HepG2 (cell line): Measurements from ENCODE around the gene C1QL4. TPM values are rescaled to one million over a fixed set of nuclear protein-coding genes. Genes with fewer than 3 reads are reported as not detected.

ENCODE experiments used
- ATAC-seq: fragments of 200-7000 bp; cut with Tn5 transposase; 3 replicates; pipeline ENCODE4 v1.9.1; 2020; ENCODE audit warnings: mild to moderate bottlenecking, moderate library complexity
- BruUV-seq: library from RNA; stranded (reverse); fragments of 400-500 nt; replicated peaks from 2 replicates; lab custom pipeline; 2021; lab: Mats Ljungman, UMichigan
- CTCF ChIA-PET: fragments of 300-600 bp; formaldehyde crosslinking; extraction: SDS; loops from one replicate; lab custom pipeline; 2021; ENCODE audit warnings: low total read pairs, inconsistent platforms, low intra/inter-chr PET ratio; lab: Yijun Ruan, JAX
- POLR2A ChIA-PET: fragments of 350-600 bp; sonication (Branson Sonifier 250); formaldehyde crosslinking; loops from one replicate; lab custom pipeline; 2020; ENCODE audit warnings: antibody characterized with exemption, inconsistent platforms; lab: Yijun Ruan, JAX
- DNase-seq: peaks from one replicate; pipeline ENCODE4 v3.0.0-alpha.2; 2015; ENCODE audit warnings: low spot score
- FAIRE-seq: peaks from 3 replicates; lab custom pipeline; 2011; peaks lifted over from hg19 to GRCh38; lab: Jason Lieb, UNC
- H2AFZ ChIP-seq: one replicate; pipeline ENCODE4 v1.6.1; 2011; ENCODE audit warnings: low read length, inconsistent platforms
- H3K27ac ChIP-seq: fragments of 300-600 bp; 3 replicates; pipeline ENCODE4 v1.8.0; 2011; ENCODE audit warnings: mixed run types, mild to moderate bottlenecking, mixed read lengths, low read length, inconsistent platforms; ENCODE audit not compliant: insufficient read depth; ENCODE audit errors: extremely low read length
- H3K27me3 ChIP-seq, 2 experiments: fragments of 200-600 bp in 1 of 2; 2 replicates in 1 of 2; 3 replicates in 1 of 2; pipeline versions ENCODE4 v1.6.0 to v1.8.0; 2011; ENCODE audit warnings: low read length in 2 of 2, mild to moderate bottlenecking in 2 of 2, moderate library complexity in 2 of 2, inconsistent platforms in 1 of 2; ENCODE audit not compliant: insufficient read depth in 2 of 2, control insufficient read depth in 1 of 2
- H3K36me3 ChIP-seq, 2 experiments: fragments of 200-600 bp in 1 of 2; replicated peaks in 1 of 2; 2 replicates in 1 of 2; 3 replicates in 1 of 2; pipeline versions ENCODE4 v1.5.1 to v1.8.0; 2011; ENCODE audit warnings: low read length in 2 of 2, inconsistent platforms in 1 of 2; ENCODE audit not compliant: insufficient read depth in 2 of 2, control insufficient read depth in 1 of 2
- H3K4me1 ChIP-seq: 2 replicates; pipeline ENCODE4 v1.5.1; 2012; ENCODE audit warnings: low read length, inconsistent platforms; ENCODE audit not compliant: insufficient read depth
- H3K4me2 ChIP-seq: 2 replicates; pipeline ENCODE4 v1.6.0; 2011; ENCODE audit warnings: low read depth, low read length, inconsistent platforms
- H3K4me3 ChIP-seq, 3 experiments: fragments of 200-600 bp in 1 of 3; sonication (generic), shearing (Covaris generic) in 1 of 3; replicated peaks in 1 of 3; 2 replicates each; pipeline ENCODE4 v1.5.1; 2011 to 2016; ENCODE audit warnings: low read length in 3 of 3, inconsistent platforms in 2 of 3, low read depth in 2 of 3, mild to moderate bottlenecking in 2 of 3, control low read depth in 1 of 3, mixed read lengths in 1 of 3; ENCODE audit not compliant: insufficient read depth in 1 of 3
- H3K79me2 ChIP-seq: one replicate; pipeline ENCODE4 v1.6.1; 2011; ENCODE audit warnings: low read length, inconsistent platforms; ENCODE audit not compliant: insufficient read depth
- H3K9ac ChIP-seq: 2 replicates; pipeline ENCODE4 v1.6.0; 2011; ENCODE audit warnings: mild to moderate bottlenecking, low read depth, low read length, inconsistent platforms; ENCODE audit not compliant: insufficient read depth
- H3K9me3 ChIP-seq: 2 replicates; pipeline ENCODE4 v1.5.1; 2012; ENCODE audit warnings: mild to moderate bottlenecking, low read length
- H4K20me1 ChIP-seq: 2 replicates; pipeline ENCODE4 v1.6.0; 2011; ENCODE audit warnings: inconsistent platforms, mild to moderate bottlenecking, low read length, moderate library complexity; ENCODE audit not compliant: insufficient read depth
- AGO2 ChIP-seq: fragments of 200-400 bp; formaldehyde crosslinking; optimal IDR thresholded peaks from 2 replicates; pipeline ENCODE3; 2017; ENCODE audit warnings: mild to moderate bottlenecking, low read depth, low read length, moderate library complexity
- CAMTA2 ChIP-seq: sonication (generic); formaldehyde crosslinking; IDR thresholded peaks from 2 replicates; pipeline ENCODE4 v1.4.0; 2020; ENCODE audit warnings: mild to moderate bottlenecking, missing genetic modification reagents, borderline replicate concordance
- FOXP1 ChIP-seq, 2 experiments: fragments of 450-650 bp in 1 of 2; IDR thresholded peaks; 2 replicates each; pipeline ENCODE4 v1.6.1; 2017 to 2018; ENCODE audit warnings: antibody characterized with exemption in 1 of 2
- NRL ChIP-seq: sonication (generic); formaldehyde crosslinking; IDR thresholded peaks from 2 replicates; pipeline ENCODE4 v1.5.0; 2020; ENCODE audit warnings: missing genetic modification reagents, mild to moderate bottlenecking, moderate library complexity, borderline replicate concordance
- SAP130 ChIP-seq: IDR thresholded peaks from 2 replicates; pipeline ENCODE4 v1.6.1; 2016; ENCODE audit warnings: low read depth
- ZHX1 ChIP-seq: sonication (generic); formaldehyde crosslinking; IDR thresholded peaks from 2 replicates; pipeline ENCODE4 v1.8.1; 2022; ENCODE audit warnings: low read depth, mild to moderate bottlenecking, missing genetic modification reagents
- WGBS: methylation state at CpG from one replicate; pipeline ENCODE4 v1.1.6; 2017; ENCODE audit warnings: low lambda C conversion rate; 5-methylcytosine and 5-hydroxymethylcytosine counted together
- in situ Hi-C: cut with HindIII; loops from 2 replicates; pipeline ENCODE4 v1.10.0; 2017; ENCODE audit warnings: low pct_unique_long_range_greater_than_20kb; ENCODE audit not compliant: extremely low pct_ligation_motif_present
- intact Hi-C: fragments of 100-400 bp; cut with micrococcal nuclease; formaldehyde crosslinking; loops from one replicate; pipeline ENCODE4 v1.10.0; 2022; ENCODE audit not compliant: unreplicated experiment
- polyA plus RNA-seq, 8 experiments: library from polyadenylated mRNA; depleted of rRNA in 3 of 8; stranded (reverse) in 7 of 8; unstranded in 1 of 8; fragments of >200 nt; fragmentation: Illumina TruSeq in 4 of 8; extraction: Trizol in 4 of 8; gene quantifications; 2 replicates each; pipeline versions ENCODE4 v1.2.1 to v1.2.3, GENCODE V29; 2011 to 2016; ENCODE audit warnings: low read depth in 4 of 8, missing spikeins in 1 of 8, mixed read lengths in 1 of 8; ENCODE audit not compliant: insufficient read depth in 1 of 8
- total RNA-seq, 5 experiments: library from RNA; depleted of rRNA; stranded (reverse); fragments of >200 nt; fragmentation: Illumina TruSeq; extraction: Trizol; gene quantifications; 2 replicates each; pipeline ENCODE4 v1.2.3, GENCODE V29; 2016; ENCODE audit warnings: low read depth in 1 of 5

C1QL4 gene
- total and polyA plus RNA-seq, 2 of the 13 experiments (the other 11 are each of a cell fraction or from before 2014, with no cell fraction given) = 0.03 TPM; not detected in 1

GRCh38 chr12:49325606-49326005 is 11.4 kb downstream of the C1QL4 start:
- intact Hi-C loops (no loop called here), in situ Hi-C loops (no loop called here)
- Histone ChIP-seq H3K27ac (no peak overlapping the region), H3K4me2 (no peak overlapping the region), H3K4me1 (peaks cover 15% of the 10 kb centered on the region), H3K79me2 (peaks cover 8% of the 10 kb centered on the region), H4K20me1 (no peaks in the 10 kb centered on the region), H3K9me3 (no peaks in the 10 kb centered on the region), H2AFZ (no peak overlapping the region), H3K36me3 (peaks cover 14 to 37% of the 10 kb centered on the region in 2 experiments), H3K9ac (no peak overlapping the region), H3K4me3 (no peak overlapping the region), H3K27me3 (peaks cover 0 to 4% of the 10 kb centered on the region in 2 experiments; a peak in 1 of 5 replicates)
- DNase-seq = no peak
- TF ChIP-seq CAMTA2 (CRISPR knock-in tag) = no peak
- TF ChIP-seq ZHX1 (CRISPR knock-in tag) = no peak
- TF ChIP-seq FOXP1 (IDR thresholded peaks at IDR 0.05) = no peak
- no peak for TF ChIP-seq FOXP1 (CRISPR knock-in tag; IDR thresholded peaks at IDR 0.05)
- TF ChIP-seq NRL (CRISPR knock-in tag) = no peak
- TF ChIP-seq AGO2 = peak; percentile 43
- TF ChIP-seq SAP130 (CRISPR knock-in tag) = no peak
- no peak for FAIRE-seq
- ATAC-seq = no peak
- BruUV-seq = no TSS peak
- ChIA-PET POLR2A (no interaction called here), CTCF (no interaction called here)
- WGBS = 93% methylated on average over 3 of the region's 6 CpGs
